ENCODE results near the gene TECR. TPM values are rescaled to one million over a fixed set of nuclear protein-coding genes. Genes with fewer than 3 reads are reported as not detected.

TECR gene
- polyA plus RNA-seq, 1 donor from 2014 or later, result 31.4 TPM

DNA sequence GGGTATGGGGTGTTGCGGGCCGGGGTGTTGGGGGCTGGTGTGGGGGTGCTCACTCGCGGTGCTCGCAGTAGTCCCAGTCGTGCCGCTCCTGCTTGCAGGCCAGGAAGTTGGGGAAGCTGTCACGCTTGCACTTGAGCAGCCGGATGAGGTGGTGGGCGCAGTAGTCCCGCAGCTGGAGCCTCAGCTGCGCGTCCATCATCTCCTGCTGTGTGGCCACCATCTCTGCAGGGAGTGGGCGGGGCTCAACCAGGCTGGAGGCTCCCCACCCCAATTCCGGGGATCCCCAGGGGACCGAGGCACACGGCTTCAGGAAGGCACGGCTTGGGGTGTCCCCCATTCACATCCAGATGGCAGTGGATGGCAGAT is 37.3 kb downstream of the TECR start:
- no peaks in the 10 kb centered on the region for H3K36me3 ChIP-seq (ENCODE audit: insufficient read depth, low read length)
- H3K9me3 ChIP-seq (ENCODE audit: low read length), result no peaks in the 10 kb centered on the region
- TF ChIP-seq SMC3 (conservative IDR thresholded peaks at IDR 0.05; ENCODE audit: poor library complexity), result no peak
- TF ChIP-seq, protein P1, sequence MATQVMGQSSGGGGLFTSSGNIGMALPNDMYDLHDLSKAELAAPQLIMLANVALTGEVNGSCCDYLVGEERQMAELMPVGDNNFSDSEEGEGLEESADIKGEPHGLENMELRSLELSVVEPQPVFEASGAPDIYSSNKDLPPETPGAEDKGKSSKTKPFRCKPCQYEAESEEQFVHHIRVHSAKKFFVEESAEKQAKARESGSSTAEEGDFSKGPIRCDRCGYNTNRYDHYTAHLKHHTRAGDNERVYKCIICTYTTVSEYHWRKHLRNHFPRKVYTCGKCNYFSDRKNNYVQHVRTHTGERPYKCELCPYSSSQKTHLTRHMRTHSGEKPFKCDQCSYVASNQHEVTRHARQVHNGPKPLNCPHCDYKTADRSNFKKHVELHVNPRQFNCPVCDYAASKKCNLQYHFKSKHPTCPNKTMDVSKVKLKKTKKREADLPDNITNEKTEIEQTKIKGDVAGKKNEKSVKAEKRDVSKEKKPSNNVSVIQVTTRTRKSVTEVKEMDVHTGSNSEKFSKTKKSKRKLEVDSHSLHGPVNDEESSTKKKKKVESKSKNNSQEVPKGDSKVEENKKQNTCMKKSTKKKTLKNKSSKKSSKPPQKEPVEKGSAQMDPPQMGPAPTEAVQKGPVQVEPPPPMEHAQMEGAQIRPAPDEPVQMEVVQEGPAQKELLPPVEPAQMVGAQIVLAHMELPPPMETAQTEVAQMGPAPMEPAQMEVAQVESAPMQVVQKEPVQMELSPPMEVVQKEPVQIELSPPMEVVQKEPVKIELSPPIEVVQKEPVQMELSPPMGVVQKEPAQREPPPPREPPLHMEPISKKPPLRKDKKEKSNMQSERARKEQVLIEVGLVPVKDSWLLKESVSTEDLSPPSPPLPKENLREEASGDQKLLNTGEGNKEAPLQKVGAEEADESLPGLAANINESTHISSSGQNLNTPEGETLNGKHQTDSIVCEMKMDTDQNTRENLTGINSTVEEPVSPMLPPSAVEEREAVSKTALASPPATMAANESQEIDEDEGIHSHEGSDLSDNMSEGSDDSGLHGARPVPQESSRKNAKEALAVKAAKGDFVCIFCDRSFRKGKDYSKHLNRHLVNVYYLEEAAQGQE (IDR thresholded peaks at IDR 0.05; ENCODE audit: borderline replicate concordance), result no peak
- no peak for TF ChIP-seq CTCF (IDR thresholded peaks at IDR 0.05; ENCODE audit: poor library complexity, severe bottlenecking)
- no peak for TF ChIP-seq POLR2AphosphoS5 (IDR thresholded peaks at IDR 0.05)
- no peak for TF ChIP-seq RAD21 (conservative IDR thresholded peaks at IDR 0.05)
- no peak for TF ChIP-seq MXI1 (conservative IDR thresholded peaks at IDR 0.05; ENCODE audit: poor library complexity, severe bottlenecking)
- no peak for TF ChIP-seq TAF1 (IDR thresholded peaks at IDR 0.05; ENCODE audit: low read depth)
- TF ChIP-seq EZH2 (IDR thresholded peaks at IDR 0.05; ENCODE audit: borderline replicate concordance, insufficient read depth, low read length, poor library complexity, severe bottlenecking), result no peak
- no peak for TF ChIP-seq EP300 (conservative IDR thresholded peaks at IDR 0.05; ENCODE audit: poor library complexity, severe bottlenecking)
- no peak overlapping the region for H3K4me2 ChIP-seq (ENCODE audit: low read length)
- H3K9me2 ChIP-seq (ENCODE audit: insufficient read depth, low read length), result no peaks in the 10 kb centered on the region
- H3K27ac ChIP-seq (ENCODE audit: low read length), result no peak overlapping the region
- no peak overlapping the region for H2AFZ ChIP-seq (ENCODE audit: low read depth, low read length)
- H3K9ac ChIP-seq (ENCODE audit: low read length), result no peak overlapping the region
- no peak overlapping the region for H3K4me3 ChIP-seq (ENCODE audit: low read length)
- H4K20me1 ChIP-seq (ENCODE audit: insufficient read depth), result no peaks in the 10 kb centered on the region
- H3K79me2 ChIP-seq (replicated peaks; ENCODE audit: insufficient read depth, low read length), result peaks cover 12% of the 10 kb centered on the region
- H3K27me3 ChIP-seq (ENCODE audit: insufficient read depth, low read depth, low read length), result no peaks in the 10 kb centered on the region
- no peaks in the 10 kb centered on the region for H3F3A ChIP-seq (ENCODE audit: insufficient read depth, low read length, poor library complexity, severe bottlenecking)

GRCh38 chr19:14567079-14567478 is 37.7 kb downstream of the TECR start:
- Histone ChIP-seq H3K9ac (ENCODE audit: low read length) (no peak overlapping the region), H3K36me3 (ENCODE audit: insufficient read depth, low read length) (no peaks in the 10 kb centered on the region), H3K27me3 (ENCODE audit: insufficient read depth, low read depth, low read length) (no peaks in the 10 kb centered on the region), H3K9me2 (ENCODE audit: insufficient read depth, low read length) (no peaks in the 10 kb centered on the region), H3K27ac (ENCODE audit: low read length) (no peak overlapping the region), H3F3A (ENCODE audit: insufficient read depth, low read length, poor library complexity, severe bottlenecking) (no peaks in the 10 kb centered on the region), H3K4me2 (ENCODE audit: low read length) (no peak overlapping the region), H3K9me3 (ENCODE audit: low read length) (no peaks in the 10 kb centered on the region), H2AFZ (ENCODE audit: low read depth, low read length) (no peak overlapping the region), H4K20me1 (ENCODE audit: insufficient read depth) (no peaks in the 10 kb centered on the region), H3K4me3 (ENCODE audit: low read length) (no peak overlapping the region), H3K79me2 (replicated peaks; ENCODE audit: insufficient read depth, low read length) (peaks cover 15% of the 10 kb centered on the region)
- TF ChIP-seq POLR2AphosphoS5 (IDR thresholded peaks at IDR 0.05), result no peak
- no peak for TF ChIP-seq CTCF (IDR thresholded peaks at IDR 0.05; ENCODE audit: poor library complexity, severe bottlenecking)
- no peak for TF ChIP-seq SMC3 (conservative IDR thresholded peaks at IDR 0.05; ENCODE audit: poor library complexity)
- no peak for TF ChIP-seq MXI1 (conservative IDR thresholded peaks at IDR 0.05; ENCODE audit: poor library complexity, severe bottlenecking)
- TF ChIP-seq TAF1 (IDR thresholded peaks at IDR 0.05; ENCODE audit: low read depth), result no peak
- no peak for TF ChIP-seq EP300 (conservative IDR thresholded peaks at IDR 0.05; ENCODE audit: poor library complexity, severe bottlenecking)
- no peak for TF ChIP-seq RAD21 (conservative IDR thresholded peaks at IDR 0.05)
- no peak for TF ChIP-seq EZH2 (IDR thresholded peaks at IDR 0.05; ENCODE audit: borderline replicate concordance, insufficient read depth, low read length, poor library complexity, severe bottlenecking)
- TF ChIP-seq, protein P1 (IDR thresholded peaks at IDR 0.05; ENCODE audit: borderline replicate concordance), result no peak
